ENCODE data around the gene NEDD8.

NEDD8 gene

DNA sequence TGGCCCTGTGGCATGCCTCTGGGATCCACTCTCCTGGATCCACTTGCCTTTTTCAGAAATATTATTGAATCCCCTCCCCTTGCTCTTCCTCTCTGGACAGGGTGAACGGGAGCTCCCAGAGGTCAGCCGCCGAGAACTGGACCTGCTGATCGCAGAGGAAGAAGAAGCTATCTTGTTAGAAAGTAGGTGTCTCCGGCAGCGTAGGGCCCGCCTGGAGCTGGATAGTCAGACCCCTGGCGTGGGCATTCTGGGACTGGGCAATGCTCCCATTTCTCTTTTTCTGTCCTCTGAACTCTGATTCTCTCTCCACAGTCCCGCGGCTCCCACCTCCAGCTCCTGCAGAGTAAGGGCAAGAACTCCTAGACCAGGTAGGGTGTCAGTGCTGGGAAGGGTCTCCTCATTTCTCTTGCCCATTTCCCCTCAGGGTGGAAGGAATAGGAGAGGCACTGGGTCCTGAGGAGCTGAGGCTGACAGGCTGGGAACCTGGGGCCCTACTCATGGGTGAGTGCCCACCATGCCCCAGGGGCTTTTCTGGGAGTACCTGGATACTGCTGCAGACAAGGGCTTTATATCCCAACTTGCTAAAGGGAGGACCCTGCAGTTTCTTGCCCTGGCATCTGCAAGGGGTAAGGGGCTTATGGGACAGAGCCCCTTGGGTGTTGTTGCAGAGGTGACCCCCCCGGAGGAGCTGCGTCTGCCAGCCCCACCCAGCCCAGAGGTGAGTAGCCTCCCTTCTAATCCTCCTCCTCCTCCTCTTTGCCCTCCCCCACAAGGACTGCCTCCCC is 54.9 kb downstream of the NEDD8 start:
- no peak for DNase-seq

DNA sequence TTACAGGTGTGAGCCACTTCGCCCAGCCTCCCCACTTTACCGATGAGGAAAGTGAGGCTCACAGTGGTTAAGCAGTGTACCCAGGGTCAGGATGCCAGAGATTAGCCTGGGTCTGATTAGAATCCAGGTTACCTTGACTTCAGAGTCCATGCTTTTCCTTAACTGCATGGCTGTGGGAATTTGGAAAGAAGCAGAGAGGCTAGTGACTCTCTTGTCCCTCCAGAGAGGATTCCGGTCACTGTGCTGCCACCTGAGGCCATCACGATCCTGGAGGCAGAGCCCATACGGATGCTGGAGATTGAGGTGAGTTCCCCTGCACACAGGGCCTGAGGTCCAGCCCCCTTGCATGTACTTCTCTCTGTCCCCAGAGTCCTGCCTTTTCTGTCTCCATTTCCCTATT is 55.6 kb downstream of the NEDD8 start:
- no peak for DNase-seq

DNA sequence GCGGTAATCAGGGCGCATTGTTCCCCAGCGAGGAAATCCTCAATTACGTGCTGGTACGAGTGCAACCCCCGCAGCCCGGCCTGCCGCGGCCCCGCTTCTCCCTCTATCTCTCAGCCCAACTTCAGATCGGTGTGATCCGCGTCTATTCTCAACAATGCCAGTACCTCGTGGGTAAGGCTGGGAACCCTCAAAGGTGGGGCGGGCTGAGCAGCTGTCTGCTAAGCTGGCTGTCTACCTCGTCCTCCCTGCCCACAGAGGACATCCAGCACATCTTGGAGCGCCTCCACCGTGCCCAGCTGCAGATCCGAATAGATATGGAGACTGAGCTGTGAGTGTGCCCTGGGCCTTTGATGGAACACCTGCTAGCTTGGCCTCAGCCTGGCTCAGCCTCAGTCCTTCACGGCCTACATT is 59.3 kb downstream of the NEDD8 start:
- DNase-seq = peak; percentile 36

DNA sequence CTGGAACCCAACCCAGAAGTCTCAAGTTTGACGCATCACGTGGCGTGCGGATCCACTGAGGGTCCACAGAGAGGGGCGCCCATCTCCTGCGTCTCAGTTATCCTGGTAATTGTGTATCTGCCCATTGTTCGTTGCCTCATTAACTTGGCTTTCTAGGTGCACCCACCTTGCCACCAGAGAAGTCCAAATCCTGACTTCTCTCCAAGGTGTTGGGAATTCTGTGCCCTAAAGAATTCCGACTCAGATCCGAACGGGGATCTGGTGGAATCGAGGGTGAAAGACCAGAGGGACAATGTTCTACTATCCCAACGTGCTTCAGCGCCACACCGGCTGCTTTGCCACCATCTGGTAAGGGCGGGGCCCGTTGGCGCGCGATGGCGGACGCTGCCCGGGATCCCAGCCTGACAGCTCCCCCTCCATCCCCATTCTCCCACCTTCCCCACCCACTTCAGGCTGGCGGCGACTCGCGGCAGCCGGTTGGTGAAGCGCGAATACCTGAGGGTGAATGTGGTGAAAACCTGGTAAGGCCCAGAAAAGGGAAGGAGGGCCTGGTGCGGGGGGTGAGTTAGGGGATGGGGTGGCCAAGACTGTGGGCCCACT is 59.8 kb downstream of the NEDD8 start:
- DNase-seq = peak; percentile 48

DNA sequence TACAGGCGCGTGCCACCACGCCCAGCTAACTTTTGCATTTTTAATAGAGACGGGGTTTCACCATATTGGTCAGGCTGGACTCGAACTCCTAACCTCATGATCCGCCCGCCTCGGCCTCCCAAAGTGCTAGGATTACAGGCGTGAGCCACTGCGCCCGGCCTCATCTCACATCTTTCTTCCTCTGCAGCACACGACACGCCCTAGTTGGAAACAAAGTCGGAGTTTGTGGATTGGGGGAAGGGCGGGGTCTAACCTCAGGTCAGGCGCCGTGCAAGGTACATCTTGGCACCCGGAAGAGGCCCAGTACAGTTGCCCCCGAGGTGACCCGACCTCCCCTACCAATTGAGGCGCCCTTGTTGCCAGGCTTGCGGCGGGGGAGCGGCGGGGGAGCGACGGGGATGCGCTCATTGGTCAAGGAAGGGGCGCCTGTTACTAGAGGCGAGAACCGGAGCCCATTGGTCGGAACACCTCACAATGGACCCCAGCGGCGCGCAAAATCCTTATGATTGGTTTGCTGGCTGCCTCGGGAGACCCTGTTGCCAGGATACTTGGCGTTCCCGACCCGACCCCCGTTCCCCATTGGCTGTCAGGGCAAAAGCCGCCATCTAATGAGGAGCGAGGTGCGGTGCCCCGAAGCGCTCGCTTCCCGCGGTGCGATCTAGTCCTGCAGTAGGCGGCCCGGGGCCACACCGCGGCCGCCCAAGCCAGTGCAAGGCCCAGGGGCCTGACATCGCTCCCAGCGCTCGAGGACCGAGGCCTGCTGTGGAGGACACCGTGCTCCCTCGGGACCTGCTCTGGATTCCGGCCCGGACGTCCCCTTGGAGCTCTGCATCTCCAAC is 60.5 kb downstream of the NEDD8 start, which contains the start of gene REC8:
REC8 (plus strand) TSS at position 659 of the 839 bp plus-strand sequence. CDS start 473 bp downstream, outside the sequence.
- DNase-seq = peak; percentile 100

DNA sequence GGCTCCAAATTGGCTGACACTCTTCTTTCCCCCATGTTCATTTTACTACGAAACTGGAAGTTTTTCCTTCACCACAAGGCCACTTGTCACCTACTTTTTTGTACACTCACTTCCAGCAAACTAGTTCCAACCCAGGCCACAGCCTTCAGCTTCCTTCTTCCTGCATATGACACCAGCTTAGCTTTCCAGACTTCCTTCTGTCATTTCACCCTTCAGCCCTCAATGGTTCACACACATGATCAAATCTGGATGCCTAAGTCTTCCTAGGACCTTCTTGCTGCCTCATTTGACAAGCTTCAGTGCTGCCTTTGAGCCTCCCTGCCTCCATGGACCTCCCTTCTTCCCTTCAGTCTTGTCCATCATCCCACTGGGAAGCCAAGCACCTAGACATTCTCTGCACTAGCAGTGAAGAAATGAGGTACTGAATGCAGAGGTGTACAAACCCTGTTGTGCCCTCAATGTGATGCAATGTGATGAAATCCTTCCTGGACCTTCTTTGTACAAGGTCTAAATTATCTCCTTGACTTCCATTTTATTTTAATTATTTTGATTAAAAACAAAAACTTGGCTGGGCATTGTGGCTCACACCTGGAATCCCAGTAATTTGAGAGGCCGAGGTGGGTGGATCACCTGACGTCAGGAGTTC is 64.6 kb downstream of the NEDD8 start:
- no peak for DNase-seq
